NCI-H526 (cell line): ENCODE results near the gene NLRC5.
"Not testable (repeated sequence)": the region's sequence is repeated elsewhere in the genome, so short reads cannot be mapped to it uniquely, and the experiment has no call there.

ENCODE experiments used
- DNase-seq, 2 experiments: peaks; one replicate each; lab custom pipeline; 2025; lab: John Stamatoyannopoulos, UW

Gene NLRC5

DNA sequence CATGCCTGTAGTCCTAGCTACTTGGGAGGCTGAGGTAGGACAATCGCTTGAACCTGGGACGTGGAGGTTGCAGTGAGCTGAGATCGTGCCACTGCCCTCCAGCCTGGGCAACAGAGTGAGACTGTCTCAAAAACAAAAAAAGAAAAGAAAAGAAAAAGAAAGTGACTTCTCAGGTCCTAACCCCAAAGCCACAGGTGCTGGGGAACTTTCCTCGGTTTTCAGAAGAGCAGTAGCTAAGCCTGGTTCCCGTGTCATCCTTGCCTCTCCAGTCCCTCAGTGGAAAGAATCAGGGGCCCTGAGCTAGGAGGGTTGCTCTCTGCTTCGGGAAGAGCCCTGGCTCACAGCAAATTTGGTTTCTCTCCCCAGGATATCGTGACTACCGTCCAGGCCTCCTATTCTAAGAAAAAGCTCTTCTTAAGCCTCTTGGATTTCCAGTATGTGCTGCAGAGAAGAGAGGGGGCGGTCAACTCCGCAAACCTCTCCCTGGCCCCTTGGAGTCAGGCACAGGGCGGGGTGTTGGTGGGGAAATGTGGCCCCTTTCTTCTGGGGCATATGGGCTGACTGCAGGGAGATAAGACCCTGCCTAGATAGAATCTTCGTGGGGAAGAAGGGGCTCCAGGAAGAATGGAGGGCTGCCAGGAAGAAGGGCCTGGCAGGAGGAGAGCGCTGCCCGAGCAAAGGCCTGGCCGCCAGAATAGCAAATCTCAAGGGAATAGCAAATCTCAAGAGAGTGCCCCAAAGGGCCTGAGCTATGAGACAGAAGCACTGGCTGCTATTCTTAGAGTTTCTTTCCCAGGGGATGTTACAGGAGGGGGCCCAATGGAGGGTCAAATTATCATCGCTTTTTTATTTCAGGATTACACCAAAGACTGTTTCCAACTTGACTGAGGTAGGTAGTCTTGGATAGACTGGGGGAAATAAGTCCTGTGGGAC, 8.3 kb upstream of the NLRC5 start:
- peak in 1 of 2 experiments; percentile 5 for DNase-seq

DNA sequence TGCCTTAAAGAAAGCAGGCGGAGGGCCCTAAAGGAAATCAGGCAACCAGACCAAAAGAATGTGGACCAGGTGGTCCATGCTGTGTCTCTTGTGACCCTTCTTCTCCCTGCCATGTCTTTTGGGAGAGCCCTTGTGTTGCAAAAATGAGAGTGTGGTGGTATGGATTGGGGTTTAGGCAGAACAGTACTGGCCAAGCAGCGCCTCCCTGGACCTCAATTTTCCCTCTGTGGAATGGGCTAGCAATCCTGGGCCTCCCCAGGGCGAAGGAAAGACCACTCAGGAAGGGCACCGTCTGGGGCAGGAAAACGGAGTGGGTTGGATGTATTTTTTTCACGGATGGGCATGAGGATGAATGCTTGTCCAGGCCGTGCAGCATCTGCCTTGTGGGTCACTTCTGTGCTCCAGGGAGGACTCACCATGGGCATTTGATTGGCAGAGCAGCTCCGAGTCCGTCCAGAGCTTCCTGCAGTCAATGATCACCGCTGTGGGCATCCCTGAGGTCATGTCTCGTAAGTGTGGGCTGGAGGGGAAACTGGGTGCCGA, 7.6 kb upstream of the NLRC5 start:
- DNase-seq, result no peak

- no peak for DNase-seq
These were observed 6.7 kb upstream of the NLRC5 start for GRCh38 chr16:56982695-56983094.

- DNase-seq, result peak in 1 of 2 experiments; percentile 13
These were observed 6.1 kb upstream of the NLRC5 start for GRCh38 chr16:56983211-56983751.

- no peak for DNase-seq
These were observed 4.7 kb upstream of the NLRC5 start for GRCh38 chr16:56984639-56985038.

DNA sequence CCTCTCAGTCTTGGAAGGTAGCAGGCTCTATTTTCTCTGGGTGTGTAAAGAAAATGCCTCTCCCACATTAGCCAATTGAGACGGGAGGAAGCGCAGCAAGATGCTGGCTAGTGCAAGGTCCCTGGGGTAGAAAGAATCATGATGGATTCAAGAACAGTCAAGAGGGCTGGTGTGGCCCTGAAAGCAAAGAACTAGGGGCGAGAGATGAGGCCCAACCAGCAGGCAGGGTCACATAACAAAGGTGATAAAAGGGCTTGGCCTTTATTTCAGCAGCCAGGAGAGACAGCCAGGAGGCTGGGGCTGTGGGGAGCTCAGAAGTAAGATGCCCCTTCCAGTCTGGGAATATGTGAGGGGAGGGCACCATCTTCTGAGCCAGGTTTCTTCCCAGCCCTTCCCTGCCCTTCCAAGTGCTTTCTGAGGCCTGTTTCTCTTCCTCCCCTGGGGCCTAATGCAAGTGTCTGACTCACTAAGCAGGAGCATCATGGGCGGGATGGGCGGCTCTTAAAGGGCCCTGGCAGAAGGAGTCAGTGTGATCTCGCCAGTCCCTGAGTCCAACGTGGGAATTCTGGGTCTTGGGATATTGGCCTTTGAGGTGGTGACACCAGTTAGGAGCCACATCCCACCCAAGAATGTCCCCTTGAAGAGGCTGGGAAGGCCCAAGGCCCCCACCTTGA, 3.9 kb upstream of the NLRC5 start:
- DNase-seq, result no peak

DNA sequence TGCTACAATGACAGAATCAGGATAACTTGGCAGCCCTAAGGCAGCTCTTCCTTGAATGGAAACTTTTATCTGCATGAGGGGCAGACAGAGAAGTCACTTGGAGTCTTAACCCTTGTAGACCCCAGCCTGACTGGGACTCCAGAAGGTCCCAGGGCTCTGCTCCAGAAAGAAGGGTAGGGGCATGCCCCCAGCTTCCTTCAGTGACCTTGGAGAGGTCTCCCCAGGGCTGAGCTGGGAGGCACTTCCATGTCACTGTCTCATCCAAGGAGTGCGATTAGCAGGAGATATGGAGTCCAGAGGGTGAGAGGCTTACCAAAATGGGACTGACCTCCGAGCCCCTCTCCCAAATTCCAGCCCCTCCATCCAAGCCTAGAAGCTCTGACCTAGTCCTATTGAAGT, 3.4 kb upstream of the NLRC5 start:
- DNase-seq, result no peak

- DNase-seq, result no peak
These were observed 3.0 kb upstream of the NLRC5 start for GRCh38 chr16:56986361-56986760.

- not testable (repeated sequence) for DNase-seq
These were observed 2.4 kb upstream of the NLRC5 start for GRCh38 chr16:56986908-56987307.

- no peak for DNase-seq
These were observed 1.7 kb upstream of the NLRC5 start for GRCh38 chr16:56987692-56988091.

GRCh38 chr16:56988161-56988947, 1.0 kb upstream of the NLRC5 start:
- no peak for DNase-seq

DNA sequence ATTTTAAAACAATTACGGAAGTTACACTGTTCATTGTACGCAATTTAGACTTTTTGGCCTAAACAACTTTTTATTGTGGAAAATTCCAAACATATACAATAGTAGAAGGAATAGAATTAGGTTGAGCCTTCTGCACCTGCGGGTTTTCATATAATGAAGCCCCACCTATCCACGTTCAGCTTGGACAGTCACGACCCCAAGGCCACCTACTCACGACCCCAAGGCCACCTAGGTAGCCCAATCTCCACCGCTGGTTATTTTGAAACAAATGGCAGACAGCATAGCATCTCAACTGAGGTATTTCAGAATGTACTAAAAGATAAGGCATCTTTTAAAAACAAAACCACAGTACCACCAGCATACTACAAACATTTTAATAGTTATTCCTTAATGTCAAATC, 631 bp downstream of the NLRC5 start:
- DNase-seq, result no peak

- DNase-seq, result peak in 1 of 2 experiments; percentile 28
These were observed 1.3 kb downstream of the NLRC5 start for GRCh38 chr16:56990407-56991286.

GRCh38 chr16:56992431-56992830, 3.1 kb downstream of the NLRC5 start:
- DNase-seq, result not testable (repeated sequence)

DNA sequence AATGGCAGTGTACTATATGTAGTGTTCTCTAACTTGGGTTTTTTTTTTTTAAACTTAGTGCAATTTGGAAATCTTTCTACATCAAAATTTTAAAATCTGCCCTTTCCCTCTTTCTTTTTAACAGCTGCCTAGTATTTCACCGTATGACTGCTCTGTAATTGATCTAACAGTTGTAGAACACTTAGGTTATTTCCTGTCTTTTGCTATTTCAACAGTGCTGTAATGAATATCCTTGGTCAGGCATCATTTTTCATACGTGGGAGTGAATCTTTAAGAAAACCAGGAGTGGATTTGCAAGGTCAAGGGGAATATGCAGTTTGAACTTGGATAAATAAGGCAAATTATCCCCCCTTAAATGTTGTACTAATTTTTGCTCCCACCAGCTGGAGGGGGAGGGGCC, 3.8 kb downstream of the NLRC5 start:
- peak; percentile 24 to 30 for DNase-seq

- no peak for DNase-seq
These were observed 5.0 kb downstream of the NLRC5 start for GRCh38 chr16:56994311-56994710.

DNA sequence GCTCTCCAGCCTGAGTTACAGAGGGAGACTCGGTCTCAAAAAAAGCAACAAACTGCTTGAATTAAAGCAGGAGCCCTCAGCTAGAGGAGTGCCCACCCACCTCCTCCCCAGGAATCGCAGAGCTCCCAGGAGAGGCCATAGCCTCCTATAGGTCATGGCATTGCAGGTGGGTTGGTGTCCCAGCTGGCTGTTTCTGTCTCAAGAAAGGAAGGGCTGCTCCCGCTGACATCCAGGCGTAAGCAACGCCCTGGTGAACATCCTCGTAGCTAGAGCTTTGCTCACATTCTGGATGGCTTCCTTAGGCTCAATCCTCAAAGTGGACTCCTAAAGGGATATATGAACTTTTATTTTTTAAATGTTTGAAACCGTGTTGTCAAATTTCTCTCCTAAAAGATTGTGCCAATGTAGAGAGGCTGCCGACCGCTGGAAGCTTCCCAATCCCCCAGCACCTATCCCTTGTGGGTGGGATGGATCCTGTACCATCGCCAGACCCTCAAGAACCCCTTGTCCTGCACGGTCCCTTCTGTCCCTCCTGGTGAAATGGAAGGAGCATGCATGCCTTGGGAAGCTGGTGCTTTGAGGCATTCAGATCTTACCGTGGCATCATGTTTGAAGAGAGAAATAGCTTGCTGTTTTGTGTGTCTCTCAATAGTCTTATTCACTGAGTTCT, 5.9 kb downstream of the NLRC5 start:
- no peak for DNase-seq

- DNase-seq, result no peak
These were observed 7.9 kb downstream of the NLRC5 start for GRCh38 chr16:56997264-56997663.

DNA sequence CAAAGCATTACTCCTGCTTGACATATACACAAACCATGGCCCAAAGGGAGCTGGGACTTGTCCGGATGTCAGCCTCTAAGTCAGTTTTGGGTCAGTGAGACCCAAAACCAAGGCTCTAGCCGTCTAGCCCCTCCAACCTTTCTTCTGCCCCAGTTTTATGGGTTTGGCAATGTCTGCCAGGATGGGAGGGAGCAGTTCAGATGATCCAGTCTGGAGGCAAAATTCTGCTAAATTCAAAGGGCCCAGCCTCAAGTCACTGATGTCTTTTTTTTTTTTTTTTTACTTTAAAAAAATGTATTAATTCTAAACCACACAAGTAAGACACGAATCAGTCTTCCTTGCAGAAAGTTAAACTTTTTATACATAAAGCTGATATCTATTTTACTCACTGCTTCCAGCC, 8.6 kb downstream of the NLRC5 start:
- DNase-seq, result no peak

DNA sequence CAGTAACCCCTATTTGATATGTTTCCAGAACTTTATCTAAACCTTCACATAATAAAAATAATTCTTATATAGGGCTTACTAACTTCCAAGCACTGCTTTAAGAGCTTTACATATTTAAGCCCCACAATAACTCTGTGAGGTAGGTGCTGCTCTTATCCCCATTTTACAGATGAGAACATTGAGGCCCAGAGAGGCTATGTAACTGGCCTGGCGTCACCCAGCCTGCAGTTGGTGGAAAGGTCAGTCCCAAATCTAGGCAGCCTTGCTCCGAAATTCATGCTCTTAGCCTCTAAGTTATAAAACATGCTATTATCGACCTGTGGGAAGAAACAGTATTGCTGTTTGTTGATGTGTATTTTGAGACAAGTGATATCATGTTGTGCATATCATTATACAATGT, 9.0 kb downstream of the NLRC5 start:
- DNase-seq, result no peak
